Occipital lobe (tissue), 2 donors: ENCODE results near the gene KCTD18. TPM values are rescaled to one million over a fixed set of nuclear protein-coding genes. Genes with fewer than 3 reads are reported as not detected.
A peak's percentile ranks its signal among the peaks of the same experiment; 100 is the strongest.

Experiments used
- DNase-seq: peaks from one replicate; lab custom pipeline; 2025; lab: John Stamatoyannopoulos, UW
- total RNA-seq: library from RNA; depleted of rRNA; stranded (reverse); fragments of >200 nt; gene quantifications from one replicate; pipeline ENCODE4 v1.2.3, GENCODE V29; 2014

Gene KCTD18
- total RNA-seq, 1 donor from 2014 or later = 10.0 TPM

- DNase-seq = no peak
Observed at GRCh38 chr2:200486529-200486928, 23.3 kb downstream of the KCTD18 start.

- no peak for DNase-seq
Observed at GRCh38 chr2:200484934-200485333, 24.9 kb downstream of the KCTD18 start.

DNA sequence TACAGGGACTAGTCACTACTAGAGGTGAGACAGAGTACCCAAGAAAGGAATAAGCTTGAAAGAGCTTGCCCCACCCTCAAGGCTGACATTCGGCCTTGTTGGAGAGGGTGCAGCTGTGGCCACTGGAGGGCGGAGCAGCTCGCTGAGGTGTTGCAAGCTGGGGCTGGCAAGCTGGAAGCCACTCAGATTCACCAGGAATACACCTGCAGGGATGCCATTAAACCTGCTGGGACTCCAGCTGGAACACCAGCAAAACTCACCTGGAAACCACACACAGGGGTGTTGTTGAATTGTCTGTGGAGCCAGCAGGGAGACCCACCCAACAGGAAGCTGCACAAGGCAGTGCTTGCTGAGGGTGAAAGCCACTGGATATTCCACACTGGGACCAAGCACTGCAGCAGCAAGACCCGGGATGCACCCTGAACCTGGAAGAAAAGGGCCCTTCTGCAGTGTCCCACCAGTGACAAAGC lies 26.1 kb downstream of the KCTD18 start:
- no peak for DNase-seq

DNA sequence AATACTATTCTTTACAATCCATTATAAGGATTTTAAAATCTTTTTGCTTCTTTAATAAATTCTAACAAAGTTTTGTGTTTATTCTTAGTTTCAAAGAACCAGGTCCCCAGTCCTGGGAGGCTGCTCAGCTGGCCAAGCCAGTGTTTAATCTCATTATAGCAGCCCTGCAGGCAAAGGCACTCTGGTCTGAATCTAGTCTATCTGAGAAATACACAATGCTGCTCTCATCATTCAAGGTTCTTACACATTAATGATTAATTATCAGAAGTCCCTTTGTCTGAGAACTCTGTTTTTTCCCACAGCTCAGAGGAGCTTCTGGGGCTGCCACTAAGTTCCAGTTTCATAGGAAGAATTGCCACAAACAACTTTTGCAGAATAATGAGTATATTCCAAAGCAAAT lies 27.7 kb downstream of the KCTD18 start:
- DNase-seq = no peak

- DNase-seq = no peak
Observed at GRCh38 chr2:200479692-200480265, 30.1 kb downstream of the KCTD18 start.

- DNase-seq = peak; percentile 43
Observed at GRCh38 chr2:200477667-200478131, 32.2 kb downstream of the KCTD18 start.

DNA sequence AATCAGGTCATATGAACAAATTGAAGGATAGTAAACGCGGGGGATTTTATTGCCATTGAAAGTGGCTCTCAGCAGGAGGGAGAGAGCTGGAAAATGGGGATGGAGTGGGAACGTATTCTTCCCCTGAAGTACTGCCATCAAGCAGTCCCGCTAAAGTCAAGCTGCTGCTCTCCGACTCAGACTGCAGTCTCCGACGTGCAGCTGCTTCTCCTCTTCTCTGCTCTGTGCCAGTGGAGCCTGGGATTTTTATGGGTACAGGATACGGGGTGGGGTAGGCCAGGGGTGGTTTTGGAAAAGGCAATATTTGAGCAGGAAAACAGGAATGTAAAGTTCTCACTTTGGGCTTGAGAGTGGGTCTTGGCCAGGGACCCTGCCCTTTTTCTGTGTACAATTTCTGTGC lies 33.0 kb downstream of the KCTD18 start:
- DNase-seq = no peak

GRCh38 chr2:200475795-200476194 lies 34.1 kb downstream of the KCTD18 start:
- DNase-seq = no peak

- no peak for DNase-seq
Observed at GRCh38 chr2:200472853-200473464, 36.9 kb downstream of the KCTD18 start.

DNA sequence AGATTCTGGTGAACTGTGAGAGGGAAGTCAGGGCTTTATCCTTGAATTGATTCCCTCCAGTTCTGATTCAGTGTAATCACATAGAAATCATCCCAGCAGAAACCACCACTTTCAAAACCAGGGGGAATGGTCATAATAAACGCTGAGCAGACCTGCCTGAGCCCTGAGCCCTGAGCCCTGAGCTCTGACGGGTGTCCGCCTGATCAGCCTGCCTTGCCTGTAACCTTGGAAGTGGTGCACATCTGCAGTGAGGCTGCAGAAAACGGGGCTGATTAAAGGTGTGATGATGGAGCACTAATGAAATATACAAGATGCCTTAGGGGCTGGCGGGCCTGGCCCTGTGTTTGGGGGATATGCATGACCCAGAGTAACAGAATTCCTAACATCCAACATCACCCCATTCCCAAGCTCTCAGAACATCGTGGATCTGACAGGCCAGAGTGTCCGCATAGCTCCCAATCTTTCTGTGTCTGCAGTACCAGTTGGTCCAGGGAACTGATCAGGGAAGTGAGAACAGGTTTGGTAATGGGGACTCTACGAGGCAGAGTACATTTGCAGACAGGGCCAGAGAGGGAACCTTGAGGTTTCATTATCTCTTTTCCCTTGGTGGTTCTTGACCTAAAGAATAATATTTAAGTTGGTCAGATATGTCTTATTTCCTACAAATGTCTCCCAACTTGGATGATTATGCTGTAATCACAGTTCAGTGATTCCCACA lies 37.8 kb downstream of the KCTD18 start:
- DNase-seq = no peak

DNA sequence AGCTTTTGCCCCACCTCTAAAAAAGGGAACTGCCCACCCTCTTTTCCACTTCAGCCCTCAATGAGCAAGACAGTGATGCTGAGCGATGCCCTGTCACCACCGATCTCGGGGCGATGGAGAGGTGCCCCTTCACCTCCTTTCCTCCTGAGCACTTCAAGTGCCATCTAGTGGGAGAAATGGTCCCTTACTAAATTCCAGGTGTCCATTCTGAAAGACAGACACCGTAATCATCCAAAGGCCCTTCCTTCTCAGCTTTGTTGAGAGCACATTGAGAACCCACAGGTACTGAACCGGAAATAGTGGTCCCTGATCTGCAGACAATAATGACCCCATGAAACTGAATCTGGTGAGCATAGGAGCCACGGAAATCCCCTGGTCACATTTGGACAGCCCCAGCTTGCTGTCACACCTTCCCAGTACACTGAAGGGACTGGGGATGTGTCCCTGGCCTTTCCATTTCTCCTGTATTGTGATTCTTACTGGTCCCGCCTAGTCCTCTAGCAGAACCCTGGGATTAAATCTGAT lies 38.5 kb downstream of the KCTD18 start:
- peak; percentile 14 for DNase-seq

GRCh38 chr2:200470230-200470629 lies 39.6 kb downstream of the KCTD18 start:
- peak; percentile 53 for DNase-seq

- DNase-seq = no peak
Observed at GRCh38 chr2:200469708-200470211, 40.1 kb downstream of the KCTD18 start.

- DNase-seq = no peak
Observed at GRCh38 chr2:200467806-200468681, 41.8 kb downstream of the KCTD18 start.

GRCh38 chr2:200466425-200467418 lies 43.1 kb downstream of the KCTD18 start:
- no peak for DNase-seq

DNA sequence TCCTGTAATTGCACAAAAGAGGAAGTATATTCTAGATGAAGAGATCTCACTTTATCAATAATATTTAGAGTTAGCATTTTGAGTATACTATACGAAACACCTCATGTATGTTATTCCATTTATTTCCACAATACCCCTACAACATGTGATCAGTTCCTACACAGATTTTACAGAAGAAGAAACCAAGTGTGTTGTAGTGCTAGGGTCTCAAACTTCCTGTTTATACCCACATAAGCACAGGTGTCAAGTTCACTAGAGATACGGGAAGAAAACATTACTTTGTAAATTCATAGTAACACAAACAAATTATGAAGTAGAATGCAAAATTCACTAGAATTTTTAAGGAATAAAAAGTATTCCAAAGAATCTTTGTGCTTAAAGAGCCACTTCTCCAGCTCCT lies 46.4 kb downstream of the KCTD18 start:
- no peak for DNase-seq

DNA sequence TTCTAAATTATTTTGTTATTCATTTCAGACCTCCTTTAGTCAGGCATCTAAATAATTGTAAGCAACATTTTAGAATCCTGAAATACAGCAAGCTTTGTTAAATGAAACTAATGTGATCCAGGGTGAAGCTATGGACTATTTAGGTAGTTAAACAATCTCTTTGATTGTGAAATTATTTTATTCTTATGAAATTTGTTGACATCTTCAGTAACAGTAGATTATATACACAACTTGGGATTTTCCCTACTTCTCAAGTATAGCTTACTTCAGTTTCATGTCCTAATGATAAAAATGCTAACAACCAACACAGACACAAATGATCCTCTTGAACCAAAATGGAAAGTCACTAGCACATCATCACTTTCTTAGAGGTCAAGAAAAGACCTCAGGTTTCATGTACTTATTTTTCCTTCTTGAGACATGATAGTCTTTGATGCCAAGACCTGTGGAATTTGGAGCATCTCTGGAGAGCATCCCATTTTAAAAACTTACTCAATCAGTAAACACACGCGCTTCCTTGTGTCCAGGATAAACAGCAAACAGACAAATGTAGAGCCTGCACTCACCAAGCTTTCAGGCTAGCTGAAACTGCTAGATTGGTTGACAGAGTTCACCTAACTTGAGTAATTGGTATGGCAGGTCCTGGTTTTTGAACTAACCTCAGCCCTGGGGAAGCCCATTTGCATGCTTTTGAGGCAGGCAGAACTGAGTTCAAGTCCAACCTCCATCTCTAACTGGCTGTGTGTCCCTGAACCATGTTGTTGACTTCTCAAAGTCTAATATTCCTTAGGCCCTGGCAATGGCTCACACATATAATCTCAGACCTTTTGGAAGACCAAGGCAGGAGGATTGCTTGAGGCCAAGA lies 47.8 kb downstream of the KCTD18 start:
- DNase-seq = no peak

- no peak for DNase-seq
Observed at GRCh38 chr2:200459101-200459500, 50.8 kb downstream of the KCTD18 start.

- no peak for DNase-seq
Observed at GRCh38 chr2:200456567-200456966, 53.3 kb downstream of the KCTD18 start.
